ENCODE results near the gene VKORC1. TPM values are rescaled to one million over a fixed set of nuclear protein-coding genes. Genes with fewer than 3 reads are reported as not detected.
A peak's percentile ranks its signal among the peaks of the same experiment; 100 is the strongest.

Gene VKORC1
- total RNA-seq, 2 donors from 2014 or later = 39.5 to 50.3 TPM

GRCh38 chr16:31073142-31073969 is 21.2 kb downstream of the VKORC1 start:
- H3K27me3 ChIP-seq = no peaks in the 10 kb centered on the region
- peak overlapping the region; percentile 89 for H3K27ac ChIP-seq
- intact Hi-C loops (cut with DNase I) = no loop called here
- peak overlapping the region; percentile 80 for H3K4me3 ChIP-seq
- no peak for TF ChIP-seq CTCF (IDR thresholded peaks at IDR 0.05)
- peak overlapping the region; percentile 93 to 96 for H3K9ac ChIP-seq (ENCODE audit: low read depth in 2 of 2, low read length in 2 of 2)
- H3K4me1 ChIP-seq = peaks cover 15% of the 10 kb centered on the region
- H3K36me3 ChIP-seq = peaks cover under 1% of the 10 kb centered on the region
- H3K9me3 ChIP-seq = no peaks in the 10 kb centered on the region
- DNase-seq = peak; percentile 96

GRCh38 chr16:31072540-31073141 is 22.0 kb downstream of the VKORC1 start:
- H3K36me3 ChIP-seq = no peaks in the 10 kb centered on the region
- TF ChIP-seq CTCF (IDR thresholded peaks at IDR 0.05) = no peak
- peak overlapping the region; percentile 80 for H3K4me3 ChIP-seq
- peak; percentile 46 for DNase-seq
- intact Hi-C loops (cut with DNase I) = no loop called here
- H3K9me3 ChIP-seq = no peaks in the 10 kb centered on the region
- peak overlapping the region; percentile 89 for H3K27ac ChIP-seq
- H3K4me1 ChIP-seq = peaks cover 15% of the 10 kb centered on the region
- no peaks in the 10 kb centered on the region for H3K27me3 ChIP-seq
- peak overlapping the region; percentile 93 to 96 for H3K9ac ChIP-seq (ENCODE audit: low read depth in 2 of 2, low read length in 2 of 2)

- no peaks in the 10 kb centered on the region for H3K9me3 ChIP-seq
- H3K27ac ChIP-seq = no peak overlapping the region
- no peaks in the 10 kb centered on the region for H3K27me3 ChIP-seq
- H3K4me1 ChIP-seq = peaks cover 15% of the 10 kb centered on the region
- H3K36me3 ChIP-seq = no peaks in the 10 kb centered on the region
- peak overlapping the region; percentile 80 for H3K4me3 ChIP-seq
- intact Hi-C loops (cut with DNase I) = no loop called here
- no peak for DNase-seq
- peak overlapping the region in 1 of 2 donors; percentile 96 for H3K9ac ChIP-seq (ENCODE audit: low read depth in 2 of 2, low read length in 2 of 2)
- TF ChIP-seq CTCF (IDR thresholded peaks at IDR 0.05) = no peak
Measured at GRCh38 chr16:31071861-31072260, 22.7 kb downstream of the VKORC1 start.

- Histone ChIP-seq H3K27me3 (no peaks in the 10 kb centered on the region), H3K9ac (ENCODE audit: low read depth in 2 of 2, low read length in 2 of 2) (no peak overlapping the region), H3K4me3 (no peak overlapping the region), H3K4me1 (peaks cover 6% of the 10 kb centered on the region), H3K9me3 (no peaks in the 10 kb centered on the region), H3K27ac (no peak overlapping the region), H3K36me3 (no peaks in the 10 kb centered on the region)
- intact Hi-C loops (cut with DNase I) = no loop called here
- DNase-seq = no peak
- TF ChIP-seq CTCF (IDR thresholded peaks at IDR 0.05) = no peak
Measured at GRCh38 chr16:31067342-31067741, 27.3 kb downstream of the VKORC1 start.

- H3K27me3 ChIP-seq = no peaks in the 10 kb centered on the region
- no peak overlapping the region for H3K4me3 ChIP-seq
- H3K36me3 ChIP-seq = peaks cover 4% of the 10 kb centered on the region
- H3K9ac ChIP-seq (ENCODE audit: low read depth in 2 of 2, low read length in 2 of 2) = no peak overlapping the region
- no peaks in the 10 kb centered on the region for H3K9me3 ChIP-seq
- no peaks in the 10 kb centered on the region for H3K4me1 ChIP-seq
- TF ChIP-seq CTCF (IDR thresholded peaks at IDR 0.05) = no peak
- intact Hi-C loops (cut with DNase I) = no loop called here
- peak overlapping the region; percentile 36 for H3K27ac ChIP-seq
- DNase-seq = no peak
Measured at GRCh38 chr16:31064882-31065461, 29.6 kb downstream of the VKORC1 start.

Data from colonic mucosa (tissue), 4 donors.